Hepatocyte (in vitro differentiated cells): Measurements from ENCODE around the gene FLT1. TPM values are rescaled to one million over a fixed set of nuclear protein-coding genes. Genes with fewer than 3 reads are reported as not detected.

Experiments
- DNase-seq: peaks from one replicate; pipeline ENCODE4 v3.0.0-alpha.2; 2016; ENCODE audit warnings: low spot score
- H2AFZ ChIP-seq: fragments of 200-600 bp; sonication (generic); 2 replicates; pipeline ENCODE4 v1.6.0; 2016; ENCODE audit warnings: antibody characterized with exemption, mild to moderate bottlenecking
- H3K27ac ChIP-seq: fragments of 200-600 bp; sonication (generic); 2 replicates; pipeline ENCODE4 v1.5.1; 2016; ENCODE audit warnings: mild to moderate bottlenecking
- H3K27me3 ChIP-seq: fragments of 200-600 bp; sonication (generic); 2 replicates; pipeline ENCODE4 v1.6.1; 2016
- H3K36me3 ChIP-seq: fragments of 200-600 bp; sonication (generic); replicated peaks from 2 replicates; pipeline ENCODE4 v1.5.1; 2016; ENCODE audit warnings: low read depth; ENCODE audit not compliant: insufficient read depth
- H3K4me1 ChIP-seq: fragments of 200-600 bp; sonication (generic); 2 replicates; pipeline ENCODE4 v1.5.1; 2016; ENCODE audit warnings: mild to moderate bottlenecking, moderate library complexity; ENCODE audit not compliant: insufficient read depth
- H3K4me2 ChIP-seq: fragments of 200-600 bp; sonication (generic); 2 replicates; pipeline ENCODE4 v1.6.0; 2016
- H3K4me3 ChIP-seq: fragments of 200-600 bp; sonication (generic); 2 replicates; pipeline ENCODE4 v1.5.1; 2016; ENCODE audit warnings: mild to moderate bottlenecking
- H3K79me2 ChIP-seq: fragments of 200-600 bp; sonication (generic); 2 replicates; pipeline ENCODE4 v1.6.0; 2017; ENCODE audit warnings: mild to moderate bottlenecking
- H3K9me2 ChIP-seq: fragments of 200-600 bp; sonication (generic); replicated peaks from 2 replicates; pipeline ENCODE4 v1.6.0; 2017; ENCODE audit warnings: mild to moderate bottlenecking; ENCODE audit not compliant: insufficient read depth
- H3K9me3 ChIP-seq: fragments of 200-600 bp; sonication (generic); 2 replicates; pipeline ENCODE4 v1.5.1; 2016; ENCODE audit warnings: low read depth, mild to moderate bottlenecking
- H4K20me1 ChIP-seq: fragments of 200-600 bp; sonication (generic); 2 replicates; pipeline ENCODE4 v1.6.0; 2016; ENCODE audit warnings: mild to moderate bottlenecking; ENCODE audit not compliant: insufficient read depth, poor library complexity, severe bottlenecking
- CTCF ChIP-seq: fragments of 200-600 bp; sonication (generic); IDR thresholded peaks from 2 replicates; pipeline ENCODE4 v1.5.1; 2016; ENCODE audit warnings: antibody characterized with exemption, mild to moderate bottlenecking; ENCODE audit not compliant: poor library complexity
- EZH2 ChIP-seq: fragments of 200-600 bp; sonication (generic); IDR thresholded peaks from 2 replicates; pipeline ENCODE4 v1.6.1; 2016; ENCODE audit warnings: antibody characterized with exemption, mild to moderate bottlenecking, borderline replicate concordance
- EZH2phosphoT487 ChIP-seq: fragments of 200-600 bp; sonication (generic); IDR thresholded peaks from one replicate; pipeline ENCODE4 v1.6.1; 2018; ENCODE audit warnings: antibody characterized with exemption, mild to moderate bottlenecking, low read depth, moderate library complexity; ENCODE audit not compliant: unreplicated experiment, severe bottlenecking
- WGBS: methylation state at CpG from one replicate; pipeline ENCODE4 v1.1.6; 2016; ENCODE audit warnings: low lambda C conversion rate; ENCODE audit errors: missing lambda C conversion rate; 5-methylcytosine and 5-hydroxymethylcytosine counted together
- polyA plus RNA-seq: library from polyadenylated mRNA; unstranded; fragments of >200 nt; fragmentation: Nextera tagmentation; extraction: Ambion mirVana; gene quantifications from 2 replicates; pipeline ENCODE4 v1.2.1, GENCODE V29; 2016
- total RNA-seq: library from RNA; depleted of rRNA; stranded (reverse); fragments of >200 nt; gene quantifications from 2 replicates; pipeline ENCODE4 v1.2.3, GENCODE V29; 2014

The FLT1 gene
- total and polyA plus RNA-seq, 2 experiments from 2014 or later = 30.4 to 40.1 TPM

GRCh38 chr13:28338742-28339141, 156.2 kb downstream of the FLT1 start:
- no peak overlapping the region for H2AFZ ChIP-seq
- H3K9me2 ChIP-seq = no peaks in the 10 kb centered on the region
- H3K79me2 ChIP-seq = no peaks in the 10 kb centered on the region
- TF ChIP-seq EZH2phosphoT487 (no peak), EZH2 (no peak), CTCF (no peak)
- DNase-seq = no peak
- no peak overlapping the region for H3K27ac ChIP-seq
- no peaks in the 10 kb centered on the region for H3K36me3 ChIP-seq
- H3K4me3 ChIP-seq = no peak overlapping the region
- peaks cover 5% of the 10 kb centered on the region for H3K4me1 ChIP-seq
- 77% methylated on average over 6 of the region's 6 CpGs for WGBS
- H4K20me1 ChIP-seq = no peaks in the 10 kb centered on the region
- no peak overlapping the region for H3K4me2 ChIP-seq
- H3K27me3 ChIP-seq = no peaks in the 10 kb centered on the region
- H3K9me3 ChIP-seq = no peaks in the 10 kb centered on the region

- H3K4me1 ChIP-seq = peaks cover 5% of the 10 kb centered on the region
- no peaks in the 10 kb centered on the region for H4K20me1 ChIP-seq
- no peaks in the 10 kb centered on the region for H3K9me2 ChIP-seq
- 77% methylated on average over 4 of the region's 4 CpGs for WGBS
- no peaks in the 10 kb centered on the region for H3K36me3 ChIP-seq
- no peaks in the 10 kb centered on the region for H3K9me3 ChIP-seq
- no peak overlapping the region for H3K27ac ChIP-seq
- TF ChIP-seq CTCF = no peak
- no peak overlapping the region for H3K4me3 ChIP-seq
- no peaks in the 10 kb centered on the region for H3K27me3 ChIP-seq
- no peak overlapping the region for H2AFZ ChIP-seq
- no peak for DNase-seq
- no peak overlapping the region for H3K4me2 ChIP-seq
- no peaks in the 10 kb centered on the region for H3K79me2 ChIP-seq
Measured at GRCh38 chr13:28338006-28338574, 156.8 kb downstream of the FLT1 start.

- DNase-seq = no peak
- H3K4me2 ChIP-seq = no peak overlapping the region
Measured at GRCh38 chr13:28337166-28338005, 157.5 kb downstream of the FLT1 start.

More at GRCh38 chr13:28337166-28338005, 157.5 kb downstream of the FLT1 start:
- H3K9me2 ChIP-seq = no peaks in the 10 kb centered on the region
- H3K36me3 ChIP-seq = no peaks in the 10 kb centered on the region
- H3K27me3 ChIP-seq = no peaks in the 10 kb centered on the region
- H3K79me2 ChIP-seq = no peaks in the 10 kb centered on the region
- peaks cover 5% of the 10 kb centered on the region for H3K4me1 ChIP-seq
- H3K9me3 ChIP-seq = no peaks in the 10 kb centered on the region
- no peak overlapping the region for H3K27ac ChIP-seq
- H2AFZ ChIP-seq = no peak overlapping the region
- H4K20me1 ChIP-seq = no peaks in the 10 kb centered on the region
- TF ChIP-seq EZH2 (no peak), CTCF (no peak), EZH2phosphoT487 (no peak)
- 51% methylated on average over 4 of the region's 4 CpGs for whole genome bisulfite sequencing
- H3K4me3 ChIP-seq = no peak overlapping the region
